HepG2 (cell line): ENCODE data around the gene HBE1. TPM values are rescaled to one million over a fixed set of nuclear protein-coding genes. Genes with fewer than 3 reads are reported as not detected.

ENCODE experiments used
- AKAP8 ChIP-seq: sonication (generic); formaldehyde crosslinking; IDR thresholded peaks from 2 replicates; pipeline ENCODE4 v1.5.1; 2020; ENCODE audit warnings: mild to moderate bottlenecking, missing genetic modification reagents
- GMEB2 ChIP-seq: IDR thresholded peaks from 2 replicates; pipeline ENCODE4 v1.6.1; 2016; ENCODE audit warnings: missing biosample characterization, missing genetic modification reagents, low read depth
- ZNF362 ChIP-seq: sonication (generic); formaldehyde crosslinking; IDR thresholded peaks from 2 replicates; pipeline ENCODE4 v1.4.0; 2020; ENCODE audit warnings: missing genetic modification reagents, mild to moderate bottlenecking, borderline replicate concordance
- ZNF563 ChIP-seq: sonication (generic); formaldehyde crosslinking; IDR thresholded peaks from 2 replicates; pipeline ENCODE4 v1.8.0; 2022; ENCODE audit warnings: mild to moderate bottlenecking, moderate library complexity, missing genetic modification reagents
- ZNF670 ChIP-seq: sonication (generic); formaldehyde crosslinking; IDR thresholded peaks from 2 replicates; pipeline ENCODE4 v1.8.0; 2022; ENCODE audit warnings: mild to moderate bottlenecking, missing genetic modification reagents, borderline replicate concordance
- ZNF678 ChIP-seq: sonication (generic); formaldehyde crosslinking; IDR thresholded peaks from 2 replicates; pipeline ENCODE4 v1.4.0; 2020; ENCODE audit warnings: mild to moderate bottlenecking, missing genetic modification reagents
- ZSCAN31 ChIP-seq: sonication (generic); formaldehyde crosslinking; IDR thresholded peaks from 2 replicates; pipeline ENCODE4 v1.5.0; 2020; ENCODE audit warnings: low read depth, mild to moderate bottlenecking, missing genetic modification reagents
- ZUFSP ChIP-seq: sonication (generic); formaldehyde crosslinking; IDR thresholded peaks from 2 replicates; pipeline ENCODE4 v1.9.0; 2021; ENCODE audit warnings: missing genetic modification reagents, mild to moderate bottlenecking, borderline replicate concordance
- polyA plus RNA-seq, 8 experiments: library from polyadenylated mRNA; depleted of rRNA in 3 of 8; stranded (reverse) in 7 of 8; unstranded in 1 of 8; fragments of >200 nt; fragmentation: Illumina TruSeq in 4 of 8; extraction: Trizol in 4 of 8; gene quantifications; 2 replicates each; pipeline versions ENCODE4 v1.2.1 to v1.2.3, GENCODE V29; 2011 to 2016; ENCODE audit warnings: low read depth in 4 of 8, missing spikeins in 1 of 8, mixed read lengths in 1 of 8; ENCODE audit not compliant: insufficient read depth in 1 of 8
- total RNA-seq, 5 experiments: library from RNA; depleted of rRNA; stranded (reverse); fragments of >200 nt; fragmentation: Illumina TruSeq; extraction: Trizol; gene quantifications; 2 replicates each; pipeline ENCODE4 v1.2.3, GENCODE V29; 2016; ENCODE audit warnings: low read depth in 1 of 5
- TF ChIP-seq, protein P1 (sequence below): sonication (generic); formaldehyde crosslinking; IDR thresholded peaks from 2 replicates; pipeline ENCODE4 v1.4.0; 2020; ENCODE audit warnings: missing genetic modification reagents, borderline replicate concordance

Gene HBE1
- total and polyA plus RNA-seq, 2 of the 13 experiments (the other 11 are each of a cell fraction or from before 2014, with no cell fraction given) = 0.24 to 0.35 TPM

GRCh38 chr11:5290106-5290505 is 20.4 kb upstream of the HBE1 start (continued):
- no peak for TF ChIP-seq ZNF362 (CRISPR knock-in tag)
- TF ChIP-seq ZNF670 (CRISPR knock-in tag) = no peak
- TF ChIP-seq ZNF563 (CRISPR knock-in tag) = no peak
- TF ChIP-seq, protein P1, sequence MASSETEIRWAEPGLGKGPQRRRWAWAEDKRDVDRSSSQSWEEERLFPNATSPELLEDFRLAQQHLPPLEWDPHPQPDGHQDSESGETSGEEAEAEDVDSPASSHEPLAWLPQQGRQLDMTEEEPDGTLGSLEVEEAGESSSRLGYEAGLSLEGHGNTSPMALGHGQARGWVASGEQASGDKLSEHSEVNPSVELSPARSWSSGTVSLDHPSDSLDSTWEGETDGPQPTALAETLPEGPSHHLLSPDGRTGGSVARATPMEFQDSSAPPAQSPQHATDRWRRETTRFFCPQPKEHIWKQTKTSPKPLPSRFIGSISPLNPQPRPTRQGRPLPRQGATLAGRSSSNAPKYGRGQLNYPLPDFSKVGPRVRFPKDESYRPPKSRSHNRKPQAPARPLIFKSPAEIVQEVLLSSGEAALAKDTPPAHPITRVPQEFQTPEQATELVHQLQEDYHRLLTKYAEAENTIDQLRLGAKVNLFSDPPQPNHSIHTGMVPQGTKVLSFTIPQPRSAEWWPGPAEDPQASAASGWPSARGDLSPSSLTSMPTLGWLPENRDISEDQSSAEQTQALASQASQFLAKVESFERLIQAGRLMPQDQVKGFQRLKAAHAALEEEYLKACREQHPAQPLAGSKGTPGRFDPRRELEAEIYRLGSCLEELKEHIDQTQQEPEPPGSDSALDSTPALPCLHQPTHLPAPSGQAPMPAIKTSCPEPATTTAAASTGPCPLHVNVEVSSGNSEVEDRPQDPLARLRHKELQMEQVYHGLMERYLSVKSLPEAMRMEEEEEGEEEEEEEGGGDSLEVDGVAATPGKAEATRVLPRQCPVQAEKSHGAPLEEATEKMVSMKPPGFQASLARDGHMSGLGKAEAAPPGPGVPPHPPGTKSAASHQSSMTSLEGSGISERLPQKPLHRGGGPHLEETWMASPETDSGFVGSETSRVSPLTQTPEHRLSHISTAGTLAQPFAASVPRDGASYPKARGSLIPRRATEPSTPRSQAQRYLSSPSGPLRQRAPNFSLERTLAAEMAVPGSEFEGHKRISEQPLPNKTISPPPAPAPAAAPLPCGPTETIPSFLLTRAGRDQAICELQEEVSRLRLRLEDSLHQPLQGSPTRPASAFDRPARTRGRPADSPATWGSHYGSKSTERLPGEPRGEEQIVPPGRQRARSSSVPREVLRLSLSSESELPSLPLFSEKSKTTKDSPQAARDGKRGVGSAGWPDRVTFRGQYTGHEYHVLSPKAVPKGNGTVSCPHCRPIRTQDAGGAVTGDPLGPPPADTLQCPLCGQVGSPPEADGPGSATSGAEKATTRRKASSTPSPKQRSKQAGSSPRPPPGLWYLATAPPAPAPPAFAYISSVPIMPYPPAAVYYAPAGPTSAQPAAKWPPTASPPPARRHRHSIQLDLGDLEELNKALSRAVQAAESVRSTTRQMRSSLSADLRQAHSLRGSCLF (CRISPR knock-in tag) = no peak
- TF ChIP-seq ZUFSP (CRISPR knock-in tag) = no peak
- TF ChIP-seq ZNF678 (CRISPR knock-in tag) = no peak
- TF ChIP-seq GMEB2 (CRISPR knock-in tag) = no peak
- TF ChIP-seq ZSCAN31 (CRISPR knock-in tag) = no peak
- no peak for TF ChIP-seq AKAP8
